Breast epithelium (tissue), 4 donors: ENCODE data around the gene TLR6. TPM values are rescaled to one million over a fixed set of nuclear protein-coding genes. Genes with fewer than 3 reads are reported as not detected.

ENCODE experiments used
- DNase-seq, 2 donors: peaks; one replicate each; pipeline ENCODE4 v3.0.0-alpha.2; 2019; ENCODE audit warnings: low spot score in 2 of 2
- H3K27ac ChIP-seq, 2 donors: fragments of 200-600 bp; sonication (generic) in 1 of 2; one replicate each; pipeline ENCODE4 v1.5.1; 2016 to 2019; ENCODE audit warnings: mild to moderate bottlenecking in 1 of 2
- H3K27me3 ChIP-seq, 2 donors: fragments of 200-600 bp; sonication (generic) in 1 of 2; one replicate each; pipeline versions ENCODE4 v1.5.1 to v1.6.0; 2017 to 2019; ENCODE audit warnings: control low read depth in 1 of 2, mild to moderate bottlenecking in 1 of 2
- H3K36me3 ChIP-seq: fragments of 200-600 bp; one replicate; pipeline ENCODE4 v1.5.1; 2019
- H3K4me1 ChIP-seq, 2 donors: fragments of 200-600 bp; sonication (generic); one replicate each; pipeline ENCODE4 v1.5.1; 2016 to 2019; ENCODE audit warnings: control low read depth in 1 of 2
- H3K4me3 ChIP-seq, 3 donors: fragments of 200-600 bp; sonication (generic); 1 replicate in 2 of 3; 2 replicates in 1 of 3; pipeline ENCODE4 v1.5.1; 2016 to 2019; ENCODE audit warnings: mild to moderate bottlenecking in 3 of 3, moderate library complexity in 2 of 3
- H3K9me3 ChIP-seq, 2 donors: fragments of 200-600 bp; sonication (generic) in 1 of 2; one replicate each; pipeline ENCODE4 v1.5.1; 2016 to 2019; ENCODE audit warnings: control low read depth in 1 of 2
- CTCF ChIP-seq, 3 donors: fragments of 450-650 bp; IDR thresholded peaks; one replicate each; pipeline ENCODE4 v1.5.1; 2016 to 2017; ENCODE audit warnings: antibody characterized with exemption in 3 of 3, mild to moderate bottlenecking in 3 of 3, moderate library complexity in 3 of 3
- POLR2A ChIP-seq: fragments of 450-650 bp; IDR thresholded peaks from one replicate; pipeline ENCODE4 v1.6.1; 2016; ENCODE audit warnings: antibody characterized with exemption, mild to moderate bottlenecking, moderate library complexity
- POLR2AphosphoS5 ChIP-seq, 3 donors: sonication (generic); formaldehyde crosslinking; IDR thresholded peaks; one replicate each; pipeline ENCODE4 v1.6.1; 2017; ENCODE audit warnings: antibody characterized with exemption in 3 of 3
- intact Hi-C: fragments of 100-400 bp; cut with DNase I; formaldehyde crosslinking; loops from one replicate; pipeline ENCODE4 v1.15.1; 2023; ENCODE audit warnings: low total_unique reads
- total RNA-seq, 3 donors: library from RNA; depleted of rRNA; stranded (reverse); fragments of >200 nt; gene quantifications; one replicate each; pipeline ENCODE4 v1.1.0, GENCODE V29; 2016

The TLR6 gene
- total RNA-seq, 3 donors from 2014 or later: 5.2 to 7.6 (median 5.3) TPM

GRCh38 chr4:38775326-38775725 is 81.3 kb downstream of the TLR6 start:
- TF ChIP-seq POLR2A (no peak), POLR2AphosphoS5 (IDR thresholded peaks at IDR 0.05) (no peak), CTCF (IDR thresholded peaks at IDR 0.05) (no peak)
- Histone ChIP-seq H3K27me3 (no peaks in the 10 kb centered on the region), H3K36me3 (no peaks in the 10 kb centered on the region), H3K4me3 (no peak overlapping the region), H3K9me3 (no peaks in the 10 kb centered on the region), H3K4me1 (no peaks in the 10 kb centered on the region), H3K27ac (no peak overlapping the region)
- no peak for DNase-seq
- intact Hi-C loops: no loop called here

- Histone ChIP-seq H3K36me3 (no peaks in the 10 kb centered on the region), H3K27ac (no peak overlapping the region), H3K4me1 (no peaks in the 10 kb centered on the region), H3K9me3 (no peaks in the 10 kb centered on the region), H3K27me3 (no peaks in the 10 kb centered on the region), H3K4me3 (no peak overlapping the region)
- no peak for DNase-seq
- intact Hi-C loops: no loop called here
- TF ChIP-seq POLR2AphosphoS5 (IDR thresholded peaks at IDR 0.05) (no peak), POLR2A (no peak), CTCF (IDR thresholded peaks at IDR 0.05) (no peak)
Measured at GRCh38 chr4:38774181-38774955, 82.2 kb downstream of the TLR6 start.

Other genes starting within 250 kb of the TLR6 start
- 10 to 100 TPM; 33.4 to 48.5 (median 36.0) TPM for gene KLF3, start 192.6 kb downstream of the TLR6 start, total RNA-seq
- gene TLR10, start 73.8 kb downstream of the TLR6 start, total RNA-seq: 1 to 10 TPM in 2 of 3 donors, under 1 TPM in 1; 0.48 to 1.3 (median 1.3) TPM
- 10 to 100 TPM; 13.1 to 39.7 (median 18.7) TPM for gene TLR1, start 52.0 kb downstream of the TLR6 start, total RNA-seq
- 100 to 1,000 TPM in 1 of 3 donors, 10 to 100 TPM in 2; 74.6 to 109 (median 85.9) TPM for gene FAM114A1, start 11.0 kb upstream of the TLR6 start, total RNA-seq
- gene TMEM156, start 175.6 kb upstream of the TLR6 start, total RNA-seq: 1 to 10 TPM in 2 of 3 donors, under 1 TPM in 1; 0.32 to 7.5 (median 1.0) TPM
- 10 to 100 TPM; 23.0 to 54.9 (median 54.7) TPM for gene KLHL5, start 205.4 kb upstream of the TLR6 start, total RNA-seq